SK-N-SH treated with all-trans-retinoic acid at 6 μM for 48 hours (cell line): Measurements from ENCODE around the gene FNDC3B.

Experiments used
- ARNTL ChIP-seq: fragments of 450-650 bp; formaldehyde crosslinking; IDR thresholded peaks from 2 replicates; pipeline ENCODE4 v1.5.0; 2020; ENCODE audit warnings: low read depth, mild to moderate bottlenecking, moderate library complexity, borderline replicate concordance
- BACH2 ChIP-seq: fragments of 250-450 bp; sonication (Bioruptor Pico); IDR thresholded peaks from 2 replicates; pipeline ENCODE4 v1.9.0; 2021; ENCODE audit warnings: mild to moderate bottlenecking, borderline replicate concordance
- GLIS3 ChIP-seq: fragments of 250-450 bp; sonication (Bioruptor Pico); IDR thresholded peaks from 2 replicates; pipeline ENCODE4 v1.5.0; 2020; ENCODE audit warnings: mild to moderate bottlenecking, moderate library complexity
- ISL1 ChIP-seq: fragments of 250-450 bp; sonication (Bioruptor Pico); IDR thresholded peaks from 2 replicates; pipeline ENCODE4 v2.1.2; 2022; ENCODE audit warnings: mild to moderate bottlenecking, moderate library complexity
- RARB ChIP-seq: fragments of 250-450 bp; sonication (Bioruptor Pico); IDR thresholded peaks from 2 replicates; pipeline ENCODE4 v1.8.0; 2021; ENCODE audit warnings: mild to moderate bottlenecking, moderate library complexity
- SNAI2 ChIP-seq: fragments of 250-450 bp; sonication (Bioruptor Pico); IDR thresholded peaks from 2 replicates; pipeline ENCODE4 v1.5.0; 2020; ENCODE audit warnings: mild to moderate bottlenecking, moderate library complexity
- TCF4 ChIP-seq: fragments of 250-450 bp; sonication (Bioruptor Pico); IDR thresholded peaks from 2 replicates; pipeline ENCODE4 v1.8.0; 2021; ENCODE audit warnings: mild to moderate bottlenecking, moderate library complexity, borderline replicate concordance
- TOX ChIP-seq: fragments of 250-450 bp; sonication (Bioruptor Pico); IDR thresholded peaks from 2 replicates; pipeline ENCODE4 v1.8.0; 2021; ENCODE audit warnings: mild to moderate bottlenecking, moderate library complexity, borderline replicate concordance
- ZFP30 ChIP-seq: fragments of 450-650 bp; formaldehyde crosslinking; IDR thresholded peaks from 2 replicates; pipeline ENCODE4 v1.5.0; 2022; ENCODE audit warnings: mild to moderate bottlenecking, moderate library complexity
- ZNF565 ChIP-seq: fragments of 450-650 bp; formaldehyde crosslinking; conservative IDR thresholded peaks from 2 replicates; pipeline ENCODE4 v1.5.0; 2020; ENCODE audit warnings: low read depth, mild to moderate bottlenecking, moderate library complexity
- ZNF70 ChIP-seq: fragments of 450-650 bp; formaldehyde crosslinking; IDR thresholded peaks from 2 replicates; pipeline ENCODE4 v1.5.0; 2020; ENCODE audit warnings: mild to moderate bottlenecking, moderate library complexity
- TF ChIP-seq, protein P1 (sequence below): fragments of 250-450 bp; sonication (Bioruptor Pico); IDR thresholded peaks from 2 replicates; pipeline ENCODE4 v1.5.1; 2020; ENCODE audit warnings: low read depth, mild to moderate bottlenecking, moderate library complexity
- TF ChIP-seq, protein P2 (sequence below): fragments of 250-450 bp; sonication (Bioruptor Pico); IDR thresholded peaks from 2 replicates; pipeline ENCODE4 v1.8.0; 2021; ENCODE audit warnings: low read depth, mild to moderate bottlenecking, moderate library complexity, borderline replicate concordance

DNA sequence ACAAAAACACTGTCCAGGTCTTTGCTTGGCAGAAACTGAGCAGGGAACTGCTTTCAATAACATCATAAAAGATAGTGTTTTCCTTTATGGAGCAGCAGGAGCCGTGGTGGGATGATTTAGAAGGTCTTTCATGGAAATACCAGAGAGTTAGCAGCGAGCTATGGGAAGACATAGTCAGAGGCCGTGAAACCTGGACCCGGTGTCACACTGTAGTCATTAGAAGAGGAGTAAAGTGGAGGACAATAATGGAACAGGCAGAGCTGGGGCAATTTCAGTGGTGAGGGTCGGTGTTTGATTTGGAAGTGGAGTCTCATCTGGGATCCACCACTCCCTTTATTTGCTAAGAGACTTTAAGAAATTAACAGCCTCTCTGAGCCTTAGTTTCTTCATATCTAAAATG lies 351.4 kb downstream of the FNDC3B start:
- TF ChIP-seq ARNTL (CRISPR knock-in tag), result no peak
- 0 out of 2 replicates have a peak, but pooled peaks have one; percentile 43 for TF ChIP-seq ZNF70 (CRISPR knock-in tag)
- no peak for TF ChIP-seq ZNF565
- TF ChIP-seq ZFP30 (CRISPR knock-in tag), result no peak
- no peak for TF ChIP-seq TCF4 (CRISPR knock-in tag)
- TF ChIP-seq, protein P1, sequence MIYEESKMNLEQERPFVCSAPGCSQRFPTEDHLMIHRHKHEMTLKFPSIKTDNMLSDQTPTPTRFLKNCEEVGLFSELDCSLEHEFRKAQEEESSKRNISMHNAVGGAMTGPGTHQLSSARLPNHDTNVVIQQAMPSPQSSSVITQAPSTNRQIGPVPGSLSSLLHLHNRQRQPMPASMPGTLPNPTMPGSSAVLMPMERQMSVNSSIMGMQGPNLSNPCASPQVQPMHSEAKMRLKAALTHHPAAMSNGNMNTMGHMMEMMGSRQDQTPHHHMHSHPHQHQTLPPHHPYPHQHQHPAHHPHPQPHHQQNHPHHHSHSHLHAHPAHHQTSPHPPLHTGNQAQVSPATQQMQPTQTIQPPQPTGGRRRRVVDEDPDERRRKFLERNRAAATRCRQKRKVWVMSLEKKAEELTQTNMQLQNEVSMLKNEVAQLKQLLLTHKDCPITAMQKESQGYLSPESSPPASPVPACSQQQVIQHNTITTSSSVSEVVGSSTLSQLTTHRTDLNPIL (CRISPR knock-in tag), result no peak
- TF ChIP-seq GLIS3 (CRISPR knock-in tag), result no peak
- no peak for TF ChIP-seq RARB (CRISPR knock-in tag)
- TF ChIP-seq ISL1 (CRISPR knock-in tag), result peak; percentile 45; the same call in 1 of the 2 replicates
- TF ChIP-seq BACH2 (CRISPR knock-in tag), result no peak
- TF ChIP-seq, protein P2, sequence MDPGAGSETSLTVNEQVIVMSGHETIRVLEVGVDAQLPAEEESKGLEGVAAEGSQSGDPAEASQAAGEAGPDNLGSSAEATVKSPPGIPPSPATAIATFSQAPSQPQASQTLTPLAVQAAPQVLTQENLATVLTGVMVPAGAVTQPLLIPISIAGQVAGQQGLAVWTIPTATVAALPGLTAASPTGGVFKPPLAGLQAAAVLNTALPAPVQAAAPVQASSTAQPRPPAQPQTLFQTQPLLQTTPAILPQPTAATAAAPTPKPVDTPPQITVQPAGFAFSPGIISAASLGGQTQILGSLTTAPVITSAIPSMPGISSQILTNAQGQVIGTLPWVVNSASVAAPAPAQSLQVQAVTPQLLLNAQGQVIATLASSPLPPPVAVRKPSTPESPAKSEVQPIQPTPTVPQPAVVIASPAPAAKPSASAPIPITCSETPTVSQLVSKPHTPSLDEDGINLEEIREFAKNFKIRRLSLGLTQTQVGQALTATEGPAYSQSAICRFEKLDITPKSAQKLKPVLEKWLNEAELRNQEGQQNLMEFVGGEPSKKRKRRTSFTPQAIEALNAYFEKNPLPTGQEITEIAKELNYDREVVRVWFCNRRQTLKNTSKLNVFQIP (CRISPR knock-in tag), result no peak
- no peak for TF ChIP-seq SNAI2 (CRISPR knock-in tag)
- TF ChIP-seq TOX (CRISPR knock-in tag), result no peak
